HG03045 (cell line): ENCODE data around the gene TYK2.
A peak's percentile ranks its signal among the peaks of the same experiment; 100 is the strongest.

Source experiments
- ATAC-seq: cut with Tn5 transposase; IDR thresholded peaks from one replicate; pipeline ENCODE4 v1.9.1; 2021; ENCODE audit warnings: mild to moderate bottlenecking, moderate library complexity; ENCODE audit not compliant: unreplicated experiment

The TYK2 gene

DNA sequence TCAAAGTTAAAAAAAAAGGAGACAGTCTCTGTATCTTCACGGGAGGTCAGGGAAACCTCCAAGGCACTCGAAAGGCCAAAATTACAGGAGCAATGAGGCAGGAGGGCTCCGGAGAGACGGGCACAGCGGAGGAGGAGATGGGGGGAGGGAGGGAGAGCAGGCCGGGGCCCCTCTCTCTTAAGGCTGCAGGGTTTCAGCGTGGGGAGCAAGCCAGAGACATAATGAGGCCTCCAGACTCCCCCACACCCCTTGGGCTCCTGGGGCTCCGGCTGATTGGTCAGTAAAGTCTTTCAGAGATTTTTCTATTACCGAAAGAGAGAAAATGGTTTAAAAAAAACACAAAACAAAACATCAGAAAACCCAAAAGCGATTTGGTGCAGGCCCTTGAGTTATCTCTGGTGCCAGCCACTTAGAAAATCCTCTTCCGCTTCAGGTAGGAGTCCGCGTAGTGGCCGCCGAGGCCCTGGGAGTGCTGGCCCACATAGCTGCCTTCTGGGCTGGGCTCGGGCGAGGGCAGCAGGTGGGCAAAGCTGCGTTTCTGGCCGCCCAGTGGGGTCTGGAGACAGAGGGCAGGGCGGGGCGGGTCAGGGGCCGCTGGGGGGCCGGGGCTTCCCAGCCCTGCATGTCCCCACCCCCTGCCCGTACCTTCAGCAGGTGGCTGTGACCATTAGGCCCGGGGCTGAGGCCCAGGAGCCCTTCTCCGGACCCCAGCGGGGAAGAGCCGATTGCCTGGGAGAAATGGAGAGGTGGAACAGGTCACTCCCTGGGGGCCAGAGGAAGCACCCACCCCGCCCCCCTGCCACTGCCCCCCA lies 63.1 kb downstream of the TYK2 start:
- ATAC-seq = no peak

DNA sequence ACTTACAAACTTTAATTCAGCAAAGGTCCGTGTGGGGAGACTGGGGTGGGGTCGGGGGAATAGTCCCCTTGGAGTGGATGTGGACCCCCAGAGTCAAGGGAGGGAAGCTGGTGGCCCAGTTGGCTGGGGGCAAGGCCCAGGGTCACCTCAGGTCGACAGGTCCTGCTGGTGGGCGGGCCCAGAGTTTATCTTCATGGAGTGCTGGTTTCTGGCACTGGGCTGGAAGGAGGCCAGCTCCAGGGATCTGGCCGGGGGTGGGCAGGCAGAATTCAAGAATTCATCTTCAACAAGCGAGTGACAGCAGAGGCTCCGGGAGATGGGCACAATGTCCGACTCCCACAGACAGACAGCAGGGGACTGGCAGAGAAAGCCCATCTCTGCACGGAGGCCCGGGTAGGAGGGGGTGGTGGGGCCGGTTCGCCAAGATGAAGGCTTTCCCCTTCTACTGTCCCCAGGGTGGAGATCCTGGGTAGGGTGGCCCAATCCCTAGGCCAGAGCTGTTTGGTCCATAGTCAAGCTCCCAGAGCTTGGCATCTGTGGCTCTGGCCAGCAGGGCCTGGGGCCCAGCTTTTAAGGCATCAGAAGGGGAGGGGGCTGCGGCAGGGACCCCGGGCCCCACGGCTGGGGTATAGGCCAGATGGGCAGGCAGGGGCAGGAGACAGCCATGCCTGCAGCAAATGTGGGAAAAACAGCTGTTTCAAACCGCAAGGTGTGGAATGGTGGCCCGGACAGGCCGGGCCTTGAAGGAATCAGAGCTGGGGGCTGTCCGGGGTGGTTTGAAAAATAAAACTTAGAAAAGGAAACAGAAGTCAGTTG lies 63.9 kb downstream of the TYK2 start:
- ATAC-seq = no peak

DNA sequence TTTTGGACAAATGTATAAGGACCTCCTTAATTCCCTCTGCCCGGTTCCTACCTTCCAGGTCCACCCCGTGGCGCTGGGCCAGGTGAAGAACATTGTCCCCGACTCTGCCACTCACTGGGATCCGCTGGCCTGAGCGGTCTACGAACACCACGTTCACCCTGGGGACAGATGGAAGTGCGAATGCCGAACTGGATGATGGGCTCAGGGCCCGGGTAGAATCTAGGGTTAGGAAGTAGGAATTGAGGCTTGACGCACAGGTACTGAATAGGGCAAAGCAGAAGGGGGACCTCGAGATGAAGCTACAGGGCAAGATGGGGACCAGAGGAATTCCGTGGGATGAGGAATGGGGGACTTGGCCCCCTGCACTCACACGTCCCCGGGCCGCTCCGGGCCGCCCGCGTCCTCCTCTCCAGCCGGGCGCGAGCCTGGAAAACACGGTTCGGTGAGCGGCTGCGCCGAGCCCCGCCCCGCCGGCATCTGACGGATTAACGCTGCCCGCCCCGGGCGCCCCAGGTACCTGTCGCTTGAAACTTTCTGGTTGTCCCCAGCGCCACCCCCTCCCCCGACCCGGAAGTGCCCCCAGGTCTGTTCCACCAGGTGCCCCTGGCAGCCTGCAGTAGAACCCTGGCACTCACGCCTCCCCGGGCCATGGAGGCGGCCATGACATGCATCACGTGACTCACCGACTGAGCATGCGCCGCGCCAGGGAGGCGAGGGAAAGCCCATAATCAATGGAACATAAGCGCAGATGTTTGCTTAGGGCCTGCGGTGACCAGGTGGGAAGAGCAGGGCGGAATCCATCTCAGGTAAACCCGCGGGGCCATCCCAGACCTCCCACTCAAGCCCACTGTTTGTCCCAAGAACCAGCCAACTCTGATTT lies 64.8 kb downstream of the TYK2 start, which contains the start of gene FDX2:
Gene FDX2, minus strand, starts transcription at position 681 of the 880 bp plus-strand sequence. Its CDS starts 19 bp downstream, at position 662.
- peak; percentile 64 for ATAC-seq

DNA sequence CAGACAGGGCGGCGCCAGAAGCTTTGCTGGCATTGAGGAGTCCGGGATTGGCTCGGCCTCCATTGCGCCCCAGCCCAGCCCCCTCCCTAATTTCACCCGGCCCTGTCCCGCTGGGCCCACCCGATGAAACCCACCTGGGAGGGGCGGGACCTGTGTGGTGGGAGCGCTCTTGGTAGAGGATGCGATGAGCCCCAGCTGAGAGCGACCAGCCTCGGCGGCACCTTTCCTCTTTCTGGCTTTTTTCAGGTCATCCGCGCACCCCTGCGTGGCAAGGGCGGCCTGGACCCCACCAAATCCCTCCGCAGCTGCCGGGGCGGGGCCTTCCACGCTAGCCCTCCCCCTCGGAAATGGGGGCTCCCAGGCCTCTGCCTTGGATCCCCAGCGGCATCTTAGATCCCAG lies 70.9 kb downstream of the TYK2 start, which contains the start of gene ZGLP1:
Gene ZGLP1, minus strand, starts transcription at position 393 of the 400 bp plus-strand sequence.
- no peak for ATAC-seq

DNA sequence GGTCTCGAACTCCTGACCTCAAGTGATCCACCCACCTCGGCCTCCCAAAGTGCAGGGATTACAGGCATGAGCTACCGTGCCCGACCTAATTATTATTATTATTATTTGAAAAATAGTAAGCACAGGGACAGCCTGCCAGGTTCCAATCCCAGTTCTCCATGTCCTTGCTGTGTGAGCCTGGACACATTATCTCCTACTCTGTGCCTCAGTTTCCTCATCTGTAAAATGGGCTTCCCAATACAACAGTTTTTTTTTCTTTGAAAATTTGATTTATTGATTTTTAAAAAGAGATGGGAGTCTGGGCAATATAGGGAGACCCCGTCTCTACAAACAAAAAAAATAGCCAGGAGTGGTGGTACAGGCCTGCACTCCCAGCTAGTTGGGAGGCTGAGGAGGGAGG lies 74.0 kb downstream of the TYK2 start:
- no peak for ATAC-seq

DNA sequence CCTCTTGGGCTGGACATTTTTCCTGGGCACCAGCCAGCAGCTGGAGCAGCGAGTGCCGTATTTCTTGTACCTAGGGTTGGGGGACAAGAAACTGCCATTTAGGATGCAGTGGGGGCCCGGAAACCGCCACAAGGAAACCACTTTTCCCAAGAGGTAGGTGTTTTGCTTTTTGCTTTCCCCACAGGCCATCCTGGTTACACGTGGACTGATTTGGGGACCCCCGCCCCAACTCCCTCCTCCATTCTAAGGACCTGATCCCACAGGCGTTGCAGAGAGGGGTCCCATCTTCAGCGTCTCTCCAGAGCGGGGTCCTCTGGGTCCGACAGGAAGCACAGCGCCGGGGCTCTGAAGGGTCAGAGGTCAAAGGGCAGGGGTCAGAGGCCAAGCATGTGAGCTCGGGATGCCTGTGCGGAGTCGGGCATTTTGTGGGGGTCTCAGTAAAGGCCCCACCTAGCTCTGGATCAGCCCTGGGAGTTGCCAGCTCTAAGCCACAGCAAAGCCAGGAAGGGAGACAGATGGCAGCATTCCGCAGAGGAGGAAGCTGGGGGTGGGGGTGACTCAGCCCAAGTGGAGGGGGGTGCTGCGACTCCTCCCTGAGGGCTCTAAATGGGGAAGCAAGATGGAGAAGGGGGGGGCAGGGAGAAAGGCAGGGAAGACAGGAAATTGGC lies 75.1 kb downstream of the TYK2 start:
- no peak for ATAC-seq
